Measurements from ENCODE around the gene FKBP1B. TPM values are rescaled to one million over a fixed set of nuclear protein-coding genes. Genes with fewer than 3 reads are reported as not detected.

Gene FKBP1B
- total RNA-seq (under 1 TPM in 1 of 2 experiments, not detected in 1; 0.47 TPM), total RNA-seq (0 to 0.52 (median 0.08) reads per million in 172 experiments)
- polyA plus RNA-seq (2013, experiment 1 of 2), result 1.6 TPM
- 0.65 TPM for polyA plus RNA-seq (2013, experiment 2 of 2)

GRCh38 chr2:24049485-24050021 lies at the start of gene FKBP1B:
FKBP1B (plus strand) TSS chr2:24049741; CDS start chr2:24049850, 109 bp downstream.
- no peak for TF ChIP-seq CTCF (IDR thresholded peaks at IDR 0.05)
- Histone ChIP-seq H3K27me3 (ENCODE audit: control insufficient read depth in 1 of 2, insufficient read depth in 2 of 2, low read length in 2 of 2) (peaks cover 10 to 26% of the 10 kb centered on the region in 2 experiments), H3K36me3 (ENCODE audit: insufficient read depth, low read length) (no peaks in the 10 kb centered on the region), H3K4me3 (ENCODE audit: low read length) (peak within 1 kb of the TSS; percentile 59), H3K27ac (ENCODE audit: low read depth in 1 of 2, low read length in 2 of 2) (no peak within 1 kb of the TSS), H3K9me3 (ENCODE audit: control insufficient read depth in 1 of 2, insufficient read depth in 1 of 2, low read length in 2 of 2) (no peaks in the 10 kb centered on the region), H3K4me1 (ENCODE audit: insufficient read depth, low read length) (peaks cover 30% of the 10 kb centered on the region)
- ATAC-seq (ENCODE audit: poor library complexity), result peak; percentile 5
- POLR2A ChIA-PET, result interaction anchor here (1.3 to 4.8 kb wide), 3 partner anchors 12 to 123 kb away, joined by 3 to 77 read pairs (median 11); partner anchors contain the start of genes ATAD2B and SF3B6
- intact Hi-C loops (cut with DNase I, micrococcal nuclease), result loop anchor here in 1 of 2 experiments (5.0 kb wide), 2 partner anchors 107 to 122 kb away; partner anchors contain the start of genes ATAD2B and UBXN2A
- peak within 1 kb of the TSS; percentile 80 for H3K4me3 Mint-ChIP-seq
- no peak within 1 kb of the TSS for H3K27ac Mint-ChIP-seq
- CTCF ChIA-PET, result interaction anchor here (1.2 kb wide), 1 partner anchor 35 kb away, joined by 4 read pairs; the partner anchor contains the start of gene TP53I3
- peaks cover 5% of the 10 kb centered on the region for H3K36me3 Mint-ChIP-seq (ENCODE audit: low read depth)
- H3K4me1 Mint-ChIP-seq (ENCODE audit: low read depth), result peaks cover 29% of the 10 kb centered on the region
- no peaks in the 10 kb centered on the region for H3K9me3 Mint-ChIP-seq
- DNase-seq, result peak in 10 of 14 experiments; percentile 9 to 72 (median 41)
- peaks cover 13% of the 10 kb centered on the region for H3K27me3 Mint-ChIP-seq

GRCh38 chr2:24007693-24008092 lies 41.8 kb upstream of the FKBP1B start:
- intact Hi-C loops (cut with DNase I, micrococcal nuclease), result no loop called here
- no peaks in the 10 kb centered on the region for H3K4me1 Mint-ChIP-seq (ENCODE audit: low read depth)
- CTCF ChIA-PET, result interaction anchor here (1.1 kb wide), 1 partner anchor 77 kb away, joined by 4 read pairs; the partner anchor contains the start of gene TP53I3
- no peaks in the 10 kb centered on the region for H3K9me3 Mint-ChIP-seq
- H3K27ac Mint-ChIP-seq, result no peak overlapping the region
- POLR2A ChIA-PET, result no interaction called here
- DNase-seq (no peak), ATAC-seq (ENCODE audit: poor library complexity) (no peak)
- Histone ChIP-seq H3K36me3 (ENCODE audit: insufficient read depth, low read length) (no peaks in the 10 kb centered on the region), H3K27ac (ENCODE audit: low read depth in 1 of 2, low read length in 2 of 2) (no peak overlapping the region), H3K27me3 (ENCODE audit: control insufficient read depth in 1 of 2, insufficient read depth in 2 of 2, low read length in 2 of 2) (peaks cover 27 to 35% of the 10 kb centered on the region in 2 experiments), H3K9me3 (ENCODE audit: control insufficient read depth in 1 of 2, insufficient read depth in 1 of 2, low read length in 2 of 2) (peaks cover 0 to 7% of the 10 kb centered on the region in 2 experiments), H3K4me1 (ENCODE audit: insufficient read depth, low read length) (peaks cover 11% of the 10 kb centered on the region), H3K4me3 (ENCODE audit: low read length) (no peak overlapping the region)
- peaks cover 33% of the 10 kb centered on the region for H3K27me3 Mint-ChIP-seq
- no peaks in the 10 kb centered on the region for H3K36me3 Mint-ChIP-seq (ENCODE audit: low read depth)
- TF ChIP-seq CTCF (IDR thresholded peaks at IDR 0.05), result no peak
- H3K4me3 Mint-ChIP-seq, result no peak overlapping the region

GRCh38 chr2:24008672-24009366 lies 40.7 kb upstream of the FKBP1B start:
- ChIA-PET POLR2A (no interaction called here), CTCF (interaction anchor here (0.6 kb wide), 1 partner anchor 63 kb away, joined by 3 read pairs; no protein-coding TSS in a partner anchor)
- Mint-ChIP-seq H3K36me3 (ENCODE audit: low read depth) (no peaks in the 10 kb centered on the region), H3K4me3 (no peak overlapping the region), H3K4me1 (ENCODE audit: low read depth) (no peaks in the 10 kb centered on the region), H3K9me3 (no peaks in the 10 kb centered on the region), H3K27ac (no peak overlapping the region), H3K27me3 (peaks cover 43% of the 10 kb centered on the region)
- no peak overlapping the region for H3K4me3 ChIP-seq (ENCODE audit: low read length)
- intact Hi-C loops (cut with DNase I, micrococcal nuclease), result no loop called here
- H3K27me3 ChIP-seq (ENCODE audit: control insufficient read depth in 1 of 2, insufficient read depth in 2 of 2, low read length in 2 of 2), result peaks cover 27 to 35% of the 10 kb centered on the region in 2 experiments
- H3K4me1 ChIP-seq (ENCODE audit: insufficient read depth, low read length), result peaks cover 11% of the 10 kb centered on the region
- DNase-seq (no peak), ATAC-seq (ENCODE audit: poor library complexity) (no peak)
- TF ChIP-seq CTCF (IDR thresholded peaks at IDR 0.05), result no peak
- H3K27ac ChIP-seq (ENCODE audit: low read depth in 1 of 2, low read length in 2 of 2), result no peak overlapping the region
- no peaks in the 10 kb centered on the region for H3K36me3 ChIP-seq (ENCODE audit: insufficient read depth, low read length)
- peaks cover 0 to 7% of the 10 kb centered on the region in 2 experiments for H3K9me3 ChIP-seq (ENCODE audit: control insufficient read depth in 1 of 2, insufficient read depth in 1 of 2, low read length in 2 of 2)
